Small intestine (tissue), 7 donors: ENCODE results near the gene C4A. TPM values are rescaled to one million over a fixed set of nuclear protein-coding genes. Genes with fewer than 3 reads are reported as not detected.

Source experiments
- DNase-seq, 2 donors: peaks; one replicate each; pipeline versions ENCODE4 v3.0.0 to v3.0.0-alpha.2; 2013
- FAIRE-seq: peaks from 2 replicates; lab custom pipeline; 2012; peaks lifted over from hg19 to GRCh38; lab: Jason Lieb, UNC
- H3K27ac ChIP-seq, 3 donors: one replicate each; pipeline ENCODE4 v1.5.1; 2013; ENCODE audit warnings: low read length in 2 of 3, mild to moderate bottlenecking in 2 of 3, control low read depth in 1 of 3, inconsistent platforms in 1 of 3, low read depth in 1 of 3, moderate library complexity in 1 of 3
- H3K27me3 ChIP-seq, 3 donors: one replicate each; pipeline ENCODE4 v1.6.1; 2013; ENCODE audit warnings: low read length in 3 of 3, inconsistent platforms in 1 of 3; ENCODE audit not compliant: control insufficient read depth in 3 of 3, insufficient read depth in 3 of 3
- H3K36me3 ChIP-seq, 3 donors: one replicate each; pipeline ENCODE4 v1.6.1; 2013; ENCODE audit warnings: low read length in 3 of 3, inconsistent platforms in 1 of 3, low read depth in 1 of 3, mild to moderate bottlenecking in 1 of 3, moderate library complexity in 1 of 3; ENCODE audit not compliant: control insufficient read depth in 3 of 3, insufficient read depth in 2 of 3
- H3K4me1 ChIP-seq, 3 donors: one replicate each; pipeline ENCODE4 v1.6.1; 2013; ENCODE audit warnings: low read length in 2 of 3, inconsistent platforms in 1 of 3, low read depth in 1 of 3, mild to moderate bottlenecking in 1 of 3, moderate library complexity in 1 of 3; ENCODE audit not compliant: control insufficient read depth in 3 of 3, insufficient read depth in 2 of 3
- H3K4me3 ChIP-seq, 3 donors: one replicate each; pipeline ENCODE4 v1.5.1; 2013; ENCODE audit warnings: low read length in 3 of 3, control low read depth in 1 of 3, inconsistent platforms in 1 of 3, low read depth in 1 of 3, mild to moderate bottlenecking in 1 of 3, moderate library complexity in 1 of 3
- H3K9me3 ChIP-seq, 2 donors: one replicate each; pipeline ENCODE4 v1.6.1; 2013; ENCODE audit warnings: low read depth in 1 of 2, low read length in 1 of 2; ENCODE audit not compliant: control insufficient read depth in 2 of 2, insufficient read depth in 1 of 2
- WGBS, 3 donors: extraction: QIAGEN DNeasy Blood & Tissue Kit; methylation state at CpG; one replicate each; pipeline ENCODE4 v1.1.7; 2013; 5-methylcytosine and 5-hydroxymethylcytosine counted together
- polyA plus RNA-seq, 4 donors: library from polyadenylated mRNA; stranded (reverse) in 3 of 4; unstranded in 1 of 4; fragments of 200-250 nt in 3 of 4; fragments of 120-200 nt in 1 of 4; gene quantifications; one replicate each; pipeline versions ENCODE4 v1.2.1 to v1.2.3, GENCODE V29; 2013
- donor health status: healthy with polysubstance abuse.
- donor health status: control.
- donor health status: control.
- donor health status: Bipolar disorder and iron deficiency.
- donor health status: healthy.

The C4A gene
- polyA plus RNA-seq, 4 donors = 4.0 to 64.7 (median 26.1) TPM

DNA sequence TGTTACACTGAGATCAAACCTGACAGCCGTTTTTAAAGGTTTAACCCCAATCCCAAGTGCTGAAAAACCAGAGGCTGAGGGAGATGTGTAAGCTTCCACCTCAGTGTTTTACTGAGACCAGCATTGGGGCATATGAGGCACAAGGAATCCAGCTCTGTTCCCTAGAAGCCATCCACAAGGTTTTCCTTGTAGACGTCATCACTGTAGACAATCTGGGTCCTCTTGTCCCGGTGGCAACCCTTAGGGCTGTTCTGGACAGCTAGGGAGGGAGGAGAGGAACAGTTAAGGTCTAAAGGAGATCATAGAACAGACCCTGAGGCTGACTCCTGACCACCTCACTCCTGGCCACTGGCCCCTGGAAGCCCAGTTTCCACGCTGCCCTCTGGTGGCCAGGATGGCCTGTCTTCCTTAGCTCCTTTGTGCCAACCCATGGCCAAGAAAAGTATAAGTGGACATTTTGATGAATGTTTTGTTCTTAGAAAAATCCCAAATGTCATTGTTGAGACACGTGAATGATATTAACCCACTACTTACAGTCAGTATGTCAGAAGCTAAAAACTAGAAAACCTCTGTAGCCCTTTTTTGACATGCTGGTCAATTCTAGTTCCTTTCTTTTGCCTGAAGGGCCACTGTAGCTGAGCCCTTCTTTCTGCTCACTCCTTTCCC is 29.6 kb upstream of the C4A start:
- H3K27me3 ChIP-seq = no peaks in the 10 kb centered on the region
- H3K36me3 ChIP-seq = peaks cover 13 to 64% (median 14%) of the 10 kb centered on the region in 3 donors
- FAIRE-seq (no peak), DNase-seq (peak; percentile 65 to 66)
- H3K27ac ChIP-seq = peak overlapping the region in 1 of 3 donors; percentile 25
- WGBS, 3 donors = 42 to 55% (median 53%) methylated on average over 5 of the region's 5 CpGs
- H3K4me3 ChIP-seq = no peak overlapping the region
- H3K9me3 ChIP-seq = no peaks in the 10 kb centered on the region
- H3K4me1 ChIP-seq = no peaks in the 10 kb centered on the region

DNA sequence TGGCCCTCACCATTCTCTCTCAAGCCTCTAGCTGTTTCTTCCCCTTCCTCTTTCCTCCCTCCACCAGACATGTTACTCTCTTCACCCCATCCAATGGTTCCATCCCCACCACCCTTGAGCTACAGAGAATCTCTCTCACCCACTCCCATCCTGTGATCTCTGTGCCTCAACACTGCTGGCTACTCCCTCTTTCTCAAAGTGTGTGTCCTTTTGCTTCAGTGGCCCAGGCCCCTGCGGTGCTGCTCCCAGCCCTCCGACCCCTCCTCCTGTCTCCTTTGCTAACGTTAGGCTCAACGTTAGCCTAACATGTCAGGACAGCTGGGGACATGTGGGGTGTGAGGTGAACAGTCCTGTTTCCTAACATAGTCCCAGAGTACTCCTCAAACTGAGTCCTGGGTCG is 29.0 kb upstream of the C4A start:
- no peaks in the 10 kb centered on the region for H3K9me3 ChIP-seq
- H3K27ac ChIP-seq = no peak overlapping the region
- no peaks in the 10 kb centered on the region for H3K27me3 ChIP-seq
- H3K4me1 ChIP-seq = peaks cover under 1 to 5% (median 1%) of the 10 kb centered on the region in 3 donors
- FAIRE-seq = no peak
- peaks cover 13 to 60% (median 14%) of the 10 kb centered on the region in 3 donors for H3K36me3 ChIP-seq
- WGBS, 3 donors = 73 to 79% (median 76%) methylated on average over 5 of the region's 5 CpGs
- no peak for DNase-seq
- no peak overlapping the region for H3K4me3 ChIP-seq

- WGBS, 3 donors = 96 to 98% (median 97%) methylated on average over 28 of the region's 28 CpGs
- FAIRE-seq (no peak), DNase-seq (no peak)
- Histone ChIP-seq H3K9me3 (no peaks in the 10 kb centered on the region), H3K4me3 (no peak overlapping the region), H3K27me3 (no peaks in the 10 kb centered on the region), H3K4me1 (peaks cover 3 to 13% (median 5%) of the 10 kb centered on the region in 3 donors), H3K27ac (no peak overlapping the region), H3K36me3 (peaks cover 13 to 59% (median 14%) of the 10 kb centered on the region in 3 donors)
Observed at GRCh38 chr6:31954511-31954910, 27.3 kb upstream of the C4A start.

DNA sequence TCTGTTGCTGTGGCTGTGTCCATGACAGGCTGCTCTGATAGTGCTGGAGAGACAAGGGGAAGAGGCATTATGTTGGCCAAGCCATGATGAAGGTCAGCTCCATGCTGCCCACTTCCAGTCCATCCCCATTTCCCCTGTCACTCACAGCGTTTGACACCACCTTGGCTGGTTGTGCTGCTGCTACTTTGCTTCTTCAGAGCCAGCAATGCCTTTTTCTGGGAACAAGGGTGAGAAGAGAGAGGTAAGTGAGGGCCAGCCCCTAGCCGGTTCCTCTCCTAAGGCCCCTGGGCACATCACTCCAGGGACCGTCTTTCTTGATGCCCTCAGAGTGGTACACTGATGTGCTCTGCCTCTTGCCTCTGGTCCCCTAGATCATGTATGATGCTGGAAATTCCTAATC is 25.1 kb upstream of the C4A start:
- H3K4me3 ChIP-seq = no peak overlapping the region
- no peak for FAIRE-seq
- H3K36me3 ChIP-seq = peaks cover 14 to 61% (median 17%) of the 10 kb centered on the region in 3 donors
- H3K27ac ChIP-seq = no peak overlapping the region
- 62 to 91% (median 65%) methylated on average over 3 of the region's 3 CpGs for WGBS, 3 donors
- no peaks in the 10 kb centered on the region for H3K27me3 ChIP-seq
- no peaks in the 10 kb centered on the region for H3K9me3 ChIP-seq
- DNase-seq = no peak
- H3K4me1 ChIP-seq = peaks cover 5 to 18% (median 5%) of the 10 kb centered on the region in 3 donors

- peaks cover 5 to 18% (median 5%) of the 10 kb centered on the region in 3 donors for H3K4me1 ChIP-seq
- FAIRE-seq (no peak), DNase-seq (no peak)
- H3K4me3 ChIP-seq = peak overlapping the region; percentile 70 to 89 (median 73)
- peaks cover 14 to 66% (median 20%) of the 10 kb centered on the region in 3 donors for H3K36me3 ChIP-seq
- 5 to 7% (median 6%) methylated on average over 11 of the region's 11 CpGs for WGBS, 3 donors
- no peaks in the 10 kb centered on the region for H3K27me3 ChIP-seq
- peak overlapping the region; percentile 71 to 90 (median 75) for H3K27ac ChIP-seq
- H3K9me3 ChIP-seq = no peaks in the 10 kb centered on the region
Observed at GRCh38 chr6:31958412-31958740, 23.5 kb upstream of the C4A start.

- Histone ChIP-seq H3K9me3 (no peaks in the 10 kb centered on the region), H3K4me1 (peaks cover 5 to 18% (median 5%) of the 10 kb centered on the region in 3 donors), H3K27me3 (no peaks in the 10 kb centered on the region), H3K36me3 (peaks cover 15 to 66% (median 17%) of the 10 kb centered on the region in 3 donors), H3K4me3 (peak within 1 kb of the TSS; percentile 70 to 89 (median 73)), H3K27ac (peak within 1 kb of the TSS; percentile 72 to 90 (median 82))
- WGBS, 3 donors = 0 to 1% (median 1%) methylated on average over 59 of the region's 59 CpGs
- FAIRE-seq (no peak), DNase-seq (peak; percentile 98 to 100)
Observed at GRCh38 chr6:31958741-31959739, 22.8 kb upstream of the C4A start, which contains the start of the genes NELFE and SKIC2. Gene NELFE, minus strand, starts transcription at chr6:31958971. Its CDS starts 525 bp downstream, at chr6:31958446. Gene SKIC2, plus strand, starts transcription at chr6:31959175. Its CDS starts 18 bp downstream, at chr6:31959193.

DNA sequence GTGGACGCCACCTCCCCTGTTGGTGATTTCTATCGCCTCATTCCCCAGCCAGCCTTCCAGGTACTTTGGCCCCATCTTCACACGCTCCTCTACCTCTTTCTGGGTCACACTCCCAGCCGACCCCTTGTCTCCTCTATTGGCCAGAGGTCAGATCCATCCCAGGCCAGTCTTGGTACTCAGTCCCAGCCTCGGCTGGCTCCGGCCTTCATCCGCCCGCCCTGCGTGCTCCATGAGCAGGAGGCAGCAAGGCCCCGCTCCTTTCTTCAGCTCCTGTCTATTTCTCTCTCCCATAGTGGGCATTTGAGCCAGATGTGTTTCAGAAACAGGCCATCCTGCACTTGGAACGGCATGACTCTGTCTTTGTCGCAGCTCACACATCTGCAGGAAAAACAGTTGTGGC is 20.2 kb upstream of the C4A start:
- Histone ChIP-seq H3K27me3 (no peaks in the 10 kb centered on the region), H3K27ac (no peak overlapping the region), H3K4me3 (no peak overlapping the region), H3K9me3 (no peaks in the 10 kb centered on the region), H3K36me3 (peaks cover 13 to 66% (median 24%) of the 10 kb centered on the region in 3 donors), H3K4me1 (peaks cover 5 to 18% (median 5%) of the 10 kb centered on the region in 3 donors)
- DNase-seq (no peak), FAIRE-seq (no peak)
- 93 to 96% (median 94%) methylated on average over 12 of the region's 12 CpGs for WGBS, 3 donors

DNA sequence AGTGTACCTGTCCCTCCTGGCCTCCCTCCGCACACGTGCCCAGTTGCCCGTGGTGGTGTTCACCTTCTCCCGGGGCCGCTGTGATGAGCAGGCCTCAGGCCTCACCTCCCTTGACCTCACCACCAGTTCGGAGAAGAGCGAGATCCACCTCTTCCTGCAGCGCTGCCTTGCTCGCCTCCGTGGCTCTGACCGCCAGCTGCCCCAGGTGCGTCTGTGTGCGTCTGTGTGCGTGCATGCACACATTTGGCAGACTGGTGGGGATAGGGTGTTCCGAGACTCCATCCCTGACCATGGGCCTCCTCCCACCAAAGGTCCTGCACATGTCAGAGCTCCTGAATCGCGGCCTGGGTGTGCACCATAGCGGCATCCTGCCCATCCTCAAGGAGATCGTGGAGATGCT is 17.9 kb upstream of the C4A start:
- no peak overlapping the region for H3K27ac ChIP-seq
- no peaks in the 10 kb centered on the region for H3K27me3 ChIP-seq
- FAIRE-seq (no peak), DNase-seq (no peak)
- peaks cover 26 to 85% (median 28%) of the 10 kb centered on the region in 3 donors for H3K36me3 ChIP-seq
- WGBS, 3 donors = 96 to 97% (median 97%) methylated on average over 19 of the region's 19 CpGs
- no peak overlapping the region for H3K4me3 ChIP-seq
- no peaks in the 10 kb centered on the region for H3K9me3 ChIP-seq
- H3K4me1 ChIP-seq = peaks cover 0 to 9% (median 2%) of the 10 kb centered on the region in 3 donors
